Effector memory CD4-positive, alpha-beta T cell (primary cell): Measurements from ENCODE around the gene LVRN.
"Not testable (repeated sequence)": the region's sequence is repeated elsewhere in the genome, so short reads cannot be mapped to it uniquely, and the experiment has no call there.

Experiments
- DNase-seq, 3 donors: peaks; one replicate each; pipeline ENCODE4 v3.0.0-alpha.2; 2020
- H3K27ac ChIP-seq: 2 replicates; pipeline ENCODE4 v1.7.0; 2013; ENCODE audit warnings: mild to moderate bottlenecking, low read length, moderate library complexity; ENCODE audit not compliant: insufficient read depth, poor library complexity, severe bottlenecking
- H3K27me3 ChIP-seq: replicated peaks from 2 replicates; pipeline ENCODE4 v1.7.0; 2013; ENCODE audit warnings: mild to moderate bottlenecking, low read length; ENCODE audit not compliant: insufficient read depth, control insufficient read depth, poor library complexity, severe bottlenecking
- H3K36me3 ChIP-seq: 2 replicates; pipeline ENCODE4 v1.7.0; 2013; ENCODE audit warnings: mild to moderate bottlenecking, low read length, moderate library complexity; ENCODE audit not compliant: control insufficient read depth, insufficient read depth
- H3K4me1 ChIP-seq: 2 replicates; pipeline ENCODE4 v1.7.0; 2013; ENCODE audit warnings: low read length, mild to moderate bottlenecking; ENCODE audit not compliant: control insufficient read depth, insufficient read depth, poor library complexity, severe bottlenecking
- H3K4me3 ChIP-seq: 2 replicates; pipeline ENCODE4 v1.7.0; 2013; ENCODE audit warnings: low read length, low read depth, mild to moderate bottlenecking; ENCODE audit not compliant: insufficient read depth, poor library complexity, severe bottlenecking
- H3K9me3 ChIP-seq: 2 replicates; pipeline ENCODE4 v1.7.0; 2013; ENCODE audit warnings: mild to moderate bottlenecking, low read length, moderate library complexity; ENCODE audit not compliant: control insufficient read depth
- total RNA-seq, 3 donors: gene quantifications; one replicate each; lab custom pipeline; 2026; lab: John Stamatoyannopoulos, UW

LVRN gene, protein sequence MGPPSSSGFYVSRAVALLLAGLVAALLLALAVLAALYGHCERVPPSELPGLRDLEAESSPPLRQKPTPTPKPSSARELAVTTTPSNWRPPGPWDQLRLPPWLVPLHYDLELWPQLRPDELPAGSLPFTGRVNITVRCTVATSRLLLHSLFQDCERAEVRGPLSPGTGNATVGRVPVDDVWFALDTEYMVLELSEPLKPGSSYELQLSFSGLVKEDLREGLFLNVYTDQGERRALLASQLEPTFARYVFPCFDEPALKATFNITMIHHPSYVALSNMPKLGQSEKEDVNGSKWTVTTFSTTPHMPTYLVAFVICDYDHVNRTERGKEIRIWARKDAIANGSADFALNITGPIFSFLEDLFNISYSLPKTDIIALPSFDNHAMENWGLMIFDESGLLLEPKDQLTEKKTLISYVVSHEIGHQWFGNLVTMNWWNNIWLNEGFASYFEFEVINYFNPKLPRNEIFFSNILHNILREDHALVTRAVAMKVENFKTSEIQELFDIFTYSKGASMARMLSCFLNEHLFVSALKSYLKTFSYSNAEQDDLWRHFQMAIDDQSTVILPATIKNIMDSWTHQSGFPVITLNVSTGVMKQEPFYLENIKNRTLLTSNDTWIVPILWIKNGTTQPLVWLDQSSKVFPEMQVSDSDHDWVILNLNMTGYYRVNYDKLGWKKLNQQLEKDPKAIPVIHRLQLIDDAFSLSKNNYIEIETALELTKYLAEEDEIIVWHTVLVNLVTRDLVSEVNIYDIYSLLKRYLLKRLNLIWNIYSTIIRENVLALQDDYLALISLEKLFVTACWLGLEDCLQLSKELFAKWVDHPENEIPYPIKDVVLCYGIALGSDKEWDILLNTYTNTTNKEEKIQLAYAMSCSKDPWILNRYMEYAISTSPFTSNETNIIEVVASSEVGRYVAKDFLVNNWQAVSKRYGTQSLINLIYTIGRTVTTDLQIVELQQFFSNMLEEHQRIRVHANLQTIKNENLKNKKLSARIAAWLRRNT
- 0 to 0.17 (median 0) reads per million in 3 donors for total RNA-seq

DNA sequence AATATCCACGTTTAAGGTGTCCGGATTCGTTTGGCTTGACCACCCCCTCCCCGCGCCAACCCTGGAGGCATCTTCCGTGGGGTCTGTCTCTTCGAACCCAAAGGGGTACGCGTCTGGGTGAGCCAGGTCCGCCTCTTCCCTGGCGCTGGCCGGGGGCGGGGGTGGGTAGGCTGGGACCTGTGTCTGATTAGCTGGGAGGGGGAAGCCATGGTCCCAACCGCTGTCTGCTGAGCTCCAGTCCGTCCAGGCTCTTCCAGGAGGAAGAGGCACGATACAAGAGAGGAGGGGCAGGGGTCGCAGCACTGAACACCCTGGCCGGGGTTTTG, at the start of gene LVRN:
Gene LVRN (plus strand): TSS at position 237 of the 326 bp plus-strand sequence. CDS start 143 bp downstream, outside the sequence.
- Histone ChIP-seq H3K4me3 (no peak within 1 kb of the TSS), H3K27ac (no peak within 1 kb of the TSS), H3K4me1 (peaks cover 13% of the 10 kb centered on the region), H3K36me3 (no peaks in the 10 kb centered on the region), H3K27me3 (peaks cover 16% of the 10 kb centered on the region), H3K9me3 (no peaks in the 10 kb centered on the region)
- no peak for DNase-seq

DNA sequence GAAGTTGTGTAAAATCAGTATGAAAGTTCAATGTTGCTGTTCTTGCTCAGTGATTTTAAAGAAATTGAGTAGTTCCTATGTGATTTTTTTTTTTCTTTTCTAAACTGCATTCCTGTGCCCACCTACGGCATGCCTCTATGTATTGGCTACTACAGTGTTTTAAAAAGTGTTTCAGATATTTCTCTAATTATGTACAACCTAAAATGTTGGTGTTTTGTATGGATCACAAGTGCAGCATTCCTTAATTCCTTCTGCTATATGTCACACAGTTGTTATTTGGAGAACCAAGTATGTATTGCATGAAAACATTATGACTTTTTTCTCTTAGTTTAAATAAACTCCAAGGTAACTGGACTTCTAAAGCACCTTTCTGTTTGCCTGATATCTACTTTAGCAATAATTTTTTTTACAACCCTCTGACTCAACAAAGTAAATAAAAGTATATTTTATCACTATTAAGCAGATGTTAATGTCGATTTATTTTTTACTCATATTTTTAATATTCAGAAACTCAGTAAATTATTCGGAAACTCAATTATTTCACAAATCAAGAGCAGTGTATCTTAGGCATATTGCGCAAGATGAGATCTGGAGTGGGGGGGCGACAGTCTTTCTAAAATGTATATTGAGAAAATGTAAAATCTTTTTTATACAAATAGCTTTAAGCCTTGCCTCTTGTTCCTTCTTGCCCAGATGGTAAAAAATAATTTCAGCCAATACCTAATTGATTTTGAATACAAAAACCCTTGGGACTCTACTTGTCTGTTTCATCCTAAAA, 48.5 kb upstream of the LVRN start:
- H3K4me3 ChIP-seq, H3K36me3 ChIP-seq, H3K4me1 ChIP-seq, H3K27me3 ChIP-seq, DNase-seq, H3K27ac ChIP-seq, H3K9me3 ChIP-seq: not testable (repeated sequence)

DNA sequence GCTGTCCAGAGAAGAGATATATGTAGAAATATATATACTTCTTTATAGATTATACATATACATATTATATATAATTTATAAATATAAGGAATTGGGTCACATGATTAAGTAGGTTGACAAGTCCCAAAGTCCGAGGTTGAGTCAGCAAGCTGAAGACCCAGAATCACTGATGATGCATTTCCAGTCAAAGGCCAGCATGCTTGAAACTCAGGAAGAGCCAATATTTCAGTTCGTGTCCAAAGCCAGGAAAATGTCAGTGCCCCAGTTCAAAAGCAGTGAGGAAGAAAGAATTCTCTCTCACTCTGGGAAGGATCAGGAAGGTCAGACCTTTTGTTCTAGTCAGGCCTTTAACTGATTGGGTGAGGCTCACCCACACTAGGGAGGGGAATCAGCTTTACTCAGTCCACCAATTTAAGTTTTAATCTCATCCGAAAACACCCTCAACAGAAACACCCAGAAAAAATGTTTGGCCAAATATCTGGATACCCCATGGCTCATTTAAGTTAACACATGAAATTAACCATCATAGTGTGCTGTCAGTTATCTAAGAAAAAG, 42.0 kb upstream of the LVRN start:
- no peaks in the 10 kb centered on the region for H3K27me3 ChIP-seq
- H3K4me3 ChIP-seq = no peak overlapping the region
- H3K4me1 ChIP-seq = no peaks in the 10 kb centered on the region
- H3K36me3 ChIP-seq = no peaks in the 10 kb centered on the region
- DNase-seq = no peak
- H3K27ac ChIP-seq = no peak overlapping the region
- H3K9me3 ChIP-seq = no peaks in the 10 kb centered on the region

DNA sequence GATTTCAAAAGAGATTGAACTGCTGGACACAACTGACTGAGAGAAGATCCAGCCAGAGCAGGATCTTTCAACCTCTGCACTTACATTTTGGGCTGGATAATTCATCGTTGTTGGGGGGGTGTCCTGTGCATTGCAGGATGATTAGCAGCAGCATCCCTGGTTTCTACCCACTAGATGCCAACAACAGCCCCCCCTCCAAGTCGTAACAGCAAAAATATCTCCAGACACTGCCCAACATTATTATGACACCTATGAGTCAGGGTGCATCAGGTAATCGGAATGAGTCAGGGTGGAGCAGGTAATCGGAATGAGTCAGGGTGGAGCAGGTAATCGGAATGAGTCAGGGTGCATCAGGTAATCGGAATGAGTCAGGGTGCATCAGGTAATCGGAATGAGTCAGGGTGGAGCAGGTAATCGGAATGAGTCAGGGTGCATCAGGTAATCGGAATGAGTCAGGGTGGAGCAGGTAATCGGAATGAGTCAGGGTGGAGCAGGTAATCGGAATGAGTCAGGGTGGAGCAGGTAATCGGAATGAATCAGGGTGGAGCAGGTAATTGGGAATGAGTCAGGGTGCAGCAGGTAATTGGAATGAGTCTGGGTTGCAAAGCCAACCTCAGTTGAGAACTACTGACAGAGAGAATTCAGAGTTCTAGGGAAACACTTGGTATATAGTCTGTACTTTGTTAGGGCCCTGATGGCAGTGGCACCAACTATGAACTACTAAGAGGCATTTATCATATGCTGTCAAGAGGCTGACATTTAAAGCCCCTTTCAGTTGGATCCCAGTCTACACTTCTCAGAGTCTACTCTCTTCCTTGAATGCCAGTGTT, 33.5 kb upstream of the LVRN start:
- H3K27me3 ChIP-seq, H3K4me1 ChIP-seq, H3K9me3 ChIP-seq, H3K27ac ChIP-seq, DNase-seq, H3K36me3 ChIP-seq, H3K4me3 ChIP-seq: not testable (repeated sequence)

DNA sequence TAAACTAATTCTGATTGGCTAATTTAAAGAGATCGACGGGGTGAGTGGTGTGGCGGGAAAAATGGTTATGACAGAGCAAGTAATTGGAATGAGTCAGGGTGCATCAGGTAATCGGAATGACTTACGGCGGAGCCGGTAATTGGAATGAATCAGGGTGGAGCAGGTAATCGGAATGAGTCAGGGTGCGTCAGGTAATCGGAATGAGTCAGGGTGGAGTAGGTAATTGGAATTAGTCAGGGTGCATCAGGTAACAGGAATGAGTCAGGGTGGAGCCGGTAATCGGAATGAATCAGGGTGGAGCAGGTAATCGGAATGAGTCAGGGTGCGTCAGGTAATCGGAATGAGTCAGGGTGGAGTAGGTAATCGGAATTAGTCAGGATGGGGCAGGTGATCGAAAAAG, 32.1 kb upstream of the LVRN start:
- not testable (repeated sequence) for H3K27ac ChIP-seq, H3K27me3 ChIP-seq, H3K4me3 ChIP-seq, DNase-seq, H3K9me3 ChIP-seq, H3K36me3 ChIP-seq, H3K4me1 ChIP-seq

DNA sequence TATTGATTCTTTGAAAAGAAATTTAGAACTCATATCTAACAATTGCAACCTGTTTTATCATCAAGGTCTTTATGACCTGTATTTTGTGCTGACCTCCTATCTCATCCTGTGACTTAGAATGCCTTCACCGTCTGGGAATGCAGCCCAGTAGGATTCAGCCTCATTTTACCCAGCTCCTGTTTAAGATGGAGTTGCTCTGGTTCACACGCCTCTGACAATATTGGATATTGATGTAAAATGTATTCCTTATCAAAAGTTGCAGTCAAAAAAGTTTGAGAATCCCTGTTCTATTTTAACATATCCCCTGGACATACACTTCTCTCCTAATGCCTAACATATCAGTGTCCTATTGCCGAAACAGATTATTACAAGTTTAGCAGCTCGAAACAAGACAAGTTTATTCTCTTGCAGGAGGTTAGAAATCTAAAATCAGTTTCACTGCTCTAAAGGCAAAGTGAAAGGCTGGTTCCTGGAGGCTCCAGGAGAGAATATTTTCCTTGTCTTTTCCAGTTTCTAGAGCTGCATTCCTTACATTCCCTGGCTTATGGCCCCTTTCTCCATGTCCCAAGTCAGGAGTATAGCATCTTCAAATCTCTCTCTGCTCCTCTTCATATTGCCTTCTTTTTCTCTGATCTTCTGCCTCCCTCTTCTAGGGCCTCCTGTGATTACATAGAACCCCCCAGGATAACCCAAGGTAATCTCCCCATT, 31.5 kb upstream of the LVRN start:
- Histone ChIP-seq H3K27me3 (no peaks in the 10 kb centered on the region), H3K4me3 (no peak overlapping the region), H3K27ac (no peak overlapping the region), H3K36me3 (no peaks in the 10 kb centered on the region), H3K4me1 (no peaks in the 10 kb centered on the region), H3K9me3 (no peaks in the 10 kb centered on the region)
- no peak for DNase-seq

DNA sequence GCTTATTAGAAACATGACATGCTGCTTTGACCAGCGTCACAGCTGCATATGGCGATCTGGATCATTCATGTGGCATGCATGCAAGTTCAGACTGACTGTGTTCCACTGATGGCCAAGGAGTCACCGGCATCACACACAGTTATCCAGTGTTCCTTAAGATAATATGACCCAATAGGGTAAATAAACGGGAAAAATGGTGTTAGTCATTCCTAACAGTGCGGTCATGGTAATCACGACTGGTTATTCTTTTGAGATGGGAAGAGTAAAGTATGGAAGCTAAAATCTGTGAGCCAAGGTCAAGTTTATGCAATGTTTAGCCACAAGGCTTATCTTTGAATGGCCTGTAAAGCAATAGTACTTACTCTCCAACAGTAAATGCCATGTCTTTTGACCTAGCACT, 29.3 kb upstream of the LVRN start:
- no peak for DNase-seq
- H3K27me3 ChIP-seq = no peaks in the 10 kb centered on the region
- H3K4me1 ChIP-seq = no peaks in the 10 kb centered on the region
- no peaks in the 10 kb centered on the region for H3K36me3 ChIP-seq
- H3K27ac ChIP-seq = no peak overlapping the region
- no peaks in the 10 kb centered on the region for H3K9me3 ChIP-seq
- no peak overlapping the region for H3K4me3 ChIP-seq

DNA sequence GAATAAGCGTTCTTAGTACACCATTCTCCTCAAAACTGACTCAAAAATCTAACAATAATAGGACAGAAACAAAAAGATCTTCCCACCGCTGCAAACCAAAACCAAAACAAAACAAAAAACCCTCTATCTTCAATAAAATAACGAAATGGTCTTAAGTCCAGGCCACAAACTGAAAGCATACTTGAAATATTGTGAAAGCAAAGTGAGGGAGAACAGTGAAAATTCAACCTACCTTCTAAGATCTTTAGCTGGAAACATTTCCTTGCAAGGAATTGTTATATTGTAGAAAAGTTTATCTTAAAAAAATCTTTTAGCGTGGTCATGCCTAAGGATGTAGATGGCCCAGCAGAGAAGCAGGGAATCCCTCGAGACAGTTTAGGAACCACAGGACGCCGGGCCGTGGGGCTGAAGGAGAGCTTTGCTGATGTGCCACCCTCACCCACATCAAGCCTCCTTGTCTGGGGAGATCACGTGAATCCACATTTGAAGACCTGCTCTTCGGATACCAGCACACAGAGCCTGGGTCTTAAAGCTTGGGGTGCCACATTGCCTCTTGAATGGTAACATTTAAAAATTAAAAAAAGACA, 27.8 kb upstream of the LVRN start:
- Histone ChIP-seq H3K4me1 (no peaks in the 10 kb centered on the region), H3K27ac (no peak overlapping the region), H3K36me3 (no peaks in the 10 kb centered on the region), H3K4me3 (no peak overlapping the region), H3K9me3 (no peaks in the 10 kb centered on the region), H3K27me3 (no peaks in the 10 kb centered on the region)
- no peak for DNase-seq
